HS-5 (cell line): Measurements from ENCODE around the gene METTL1.

Experiments used
- DNase-seq: peaks from one replicate; pipeline ENCODE4 v3.0.0-alpha.2; 2012; ENCODE audit warnings: low read depth

The METTL1 gene

GRCh38 chr12:57767876-57768275 lies 4.0 kb downstream of the METTL1 start:
- no peak for DNase-seq

- no peak for DNase-seq
Measured at GRCh38 chr12:57767305-57767698, 4.6 kb downstream of the METTL1 start.

- DNase-seq, result no peak
Measured at GRCh38 chr12:57766464-57767304, 5.2 kb downstream of the METTL1 start, which contains the start of gene CYP27B1. Gene CYP27B1 (minus strand): TSS chr12:57767078. CDS start chr12:57767041, 37 bp downstream.

- DNase-seq, result no peak
Measured at GRCh38 chr12:57765698-57766463, 6.0 kb downstream of the METTL1 start.

GRCh38 chr12:57765003-57765697 lies 6.8 kb downstream of the METTL1 start:
- no peak for DNase-seq

- no peak for DNase-seq
Measured at GRCh38 chr12:57764662-57765002, 7.3 kb downstream of the METTL1 start.

GRCh38 chr12:57763881-57764661 lies 7.8 kb downstream of the METTL1 start:
- no peak for DNase-seq

- no peak for DNase-seq
Measured at GRCh38 chr12:57762463-57762862, 9.4 kb downstream of the METTL1 start.

- no peak for DNase-seq
Measured at GRCh38 chr12:57761391-57761998, 10.4 kb downstream of the METTL1 start.

- no peak for DNase-seq
Measured at GRCh38 chr12:57760347-57760982, 11.4 kb downstream of the METTL1 start.

- DNase-seq, result no peak
Measured at GRCh38 chr12:57759360-57759980, 12.4 kb downstream of the METTL1 start.

GRCh38 chr12:57758552-57759359 lies 13.1 kb downstream of the METTL1 start:
- no peak for DNase-seq

GRCh38 chr12:57757771-57758170 lies 14.1 kb downstream of the METTL1 start:
- DNase-seq, result no peak

- DNase-seq, result no peak
Measured at GRCh38 chr12:57756406-57757341, 15.2 kb downstream of the METTL1 start.

GRCh38 chr12:57755454-57756372 lies 16.2 kb downstream of the METTL1 start:
- DNase-seq, result no peak

GRCh38 chr12:57755194-57755453 lies 16.8 kb downstream of the METTL1 start:
- no peak for DNase-seq

- no peak for DNase-seq
Measured at GRCh38 chr12:57754411-57755193, 17.3 kb downstream of the METTL1 start, which contains the start of gene MARCHF9. Gene MARCHF9 (plus strand): TSS chr12:57755103. CDS start chr12:57755529, 426 bp downstream.
